Aorta (tissue), 5 donors: Measurements from ENCODE around the gene CLEC1B. TPM values are rescaled to one million over a fixed set of nuclear protein-coding genes. Genes with fewer than 3 reads are reported as not detected.
"Not testable (repeated sequence)": the region's sequence is repeated elsewhere in the genome, so short reads cannot be mapped to it uniquely, and the experiment has no call there.

Experiments used
- ATAC-seq: fragments of 200-7000 bp; cut with Tn5 transposase; one replicate; pipeline ENCODE4 v1.9.1; 2022; ENCODE audit warnings: moderate library complexity; ENCODE audit not compliant: low FRiP score
- DNase-seq, 2 donors: peaks; one replicate each; pipeline ENCODE4 v3.0.0-alpha.2; 2020
- H3K27ac ChIP-seq, 2 donors: one replicate each; pipeline ENCODE4 v1.5.1; 2013; ENCODE audit warnings: low read length in 2 of 2, mild to moderate bottlenecking in 2 of 2, moderate library complexity in 2 of 2, control low read depth in 1 of 2, inconsistent platforms in 1 of 2, low read depth in 1 of 2
- H3K27me3 ChIP-seq, 2 donors: one replicate each; pipeline ENCODE4 v1.6.1; 2013; ENCODE audit warnings: control low read depth in 1 of 2, low read length in 1 of 2, mild to moderate bottlenecking in 1 of 2, moderate library complexity in 1 of 2; ENCODE audit not compliant: insufficient read depth in 2 of 2, control insufficient read depth in 1 of 2
- H3K36me3 ChIP-seq, 2 donors: one replicate each; pipeline ENCODE4 v1.6.1; 2013; ENCODE audit warnings: control low read depth in 1 of 2, low read length in 1 of 2, mild to moderate bottlenecking in 1 of 2; ENCODE audit not compliant: insufficient read depth in 2 of 2, control insufficient read depth in 1 of 2
- H3K4me1 ChIP-seq, 2 donors: one replicate each; pipeline ENCODE4 v1.6.1; 2013; ENCODE audit warnings: low read length in 2 of 2, control low read depth in 1 of 2, mild to moderate bottlenecking in 1 of 2, moderate library complexity in 1 of 2; ENCODE audit not compliant: insufficient read depth in 2 of 2, control insufficient read depth in 1 of 2
- H3K4me3 ChIP-seq, 2 donors: one replicate each; pipeline ENCODE4 v1.5.1; 2013; ENCODE audit warnings: low read length in 2 of 2, control low read depth in 1 of 2, mild to moderate bottlenecking in 1 of 2
- H3K9me3 ChIP-seq: one replicate; pipeline ENCODE4 v1.6.1; 2013; ENCODE audit warnings: mild to moderate bottlenecking, low read length; ENCODE audit not compliant: control insufficient read depth
- WGBS, 2 donors: extraction: QIAGEN DNeasy Blood & Tissue Kit; methylation state at CpG; one replicate each; pipeline ENCODE4 v1.1.7; 2013; 5-methylcytosine and 5-hydroxymethylcytosine counted together
- intact Hi-C, 2 donors: fragments of 100-400 bp; cut with DNase I; formaldehyde crosslinking; loops; one replicate each; pipeline versions ENCODE4 v1.14.2 to v1.15.0; 2022
- polyA plus RNA-seq, 2 donors: library from polyadenylated mRNA; stranded (reverse); fragments of 200-250 nt; gene quantifications; one replicate each; pipeline ENCODE4 v1.2.3, GENCODE V29; 2013
- total RNA-seq, 2 donors: library from RNA; stranded (reverse); fragmentation: NEBNext Ultra II Directional; extraction: Animal tissue kit (Norgen Biotek cat#: 25700); gene quantifications; one replicate each; pipeline ENCODE4 v1.2.1, GENCODE V29; 2021
- donor health status: healthy with polysubstance abuse.
- donor health status: Bipolar disorder and iron deficiency.
- donor health status: DM: no; HTN: no; CAD: no.
- donor health status: DM: no; HTN: no; CAD: no.
- donor health status: DM: yes; HTN: yes; CAD: no.

The CLEC1B gene
- total and polyA plus RNA-seq, 4 donors, result not detected

GRCh38 chr12:10026666-10027065 lies 27.7 kb upstream of the CLEC1B start:
- H3K4me3 ChIP-seq, H3K9me3 ChIP-seq, DNase-seq, H3K4me1 ChIP-seq, H3K36me3 ChIP-seq, H3K27ac ChIP-seq, ATAC-seq, H3K27me3 ChIP-seq, intact Hi-C loops: not testable (repeated sequence)
- WGBS, 2 donors, result 78 to 90% methylated on average over 4 of the region's 4 CpGs

- DNase-seq (no peak), ATAC-seq (no peak)
- H3K4me3 ChIP-seq, result no peak overlapping the region
- intact Hi-C loops, result no loop called here
- H3K27ac ChIP-seq, result no peak overlapping the region
- H3K27me3 ChIP-seq, result no peaks in the 10 kb centered on the region
- H3K36me3 ChIP-seq, result no peaks in the 10 kb centered on the region
- H3K9me3 ChIP-seq, result no peaks in the 10 kb centered on the region
- WGBS, 2 donors, result 90 to 94% methylated on average over 3 of the region's 3 CpGs
- H3K4me1 ChIP-seq, result no peaks in the 10 kb centered on the region
Measured at GRCh38 chr12:10025236-10025635, 26.3 kb upstream of the CLEC1B start.

- 57 to 81% methylated on average over 3 of the region's 3 CpGs for WGBS, 2 donors
- no peaks in the 10 kb centered on the region for H3K4me1 ChIP-seq
- H3K27me3 ChIP-seq, result no peaks in the 10 kb centered on the region
- no peak for DNase-seq
- no peaks in the 10 kb centered on the region for H3K9me3 ChIP-seq
- intact Hi-C loops, result no loop called here
- no peak for ATAC-seq
- H3K4me3 ChIP-seq, result no peak overlapping the region
- no peak overlapping the region for H3K27ac ChIP-seq
- H3K36me3 ChIP-seq, result no peaks in the 10 kb centered on the region
Measured at GRCh38 chr12:10021342-10021741, 22.4 kb upstream of the CLEC1B start.

- Histone ChIP-seq H3K9me3 (no peaks in the 10 kb centered on the region), H3K27ac (no peak overlapping the region), H3K4me3 (no peak overlapping the region), H3K4me1 (no peaks in the 10 kb centered on the region), H3K36me3 (no peaks in the 10 kb centered on the region), H3K27me3 (no peaks in the 10 kb centered on the region)
- WGBS, 2 donors, result 60 to 67% methylated on average over 5 of the region's 5 CpGs
- ATAC-seq, result no peak
- intact Hi-C loops, result no loop called here
- no peak for DNase-seq
Measured at GRCh38 chr12:10018386-10018785, 19.5 kb upstream of the CLEC1B start.

- Histone ChIP-seq H3K4me3 (no peak overlapping the region), H3K36me3 (no peaks in the 10 kb centered on the region), H3K9me3 (no peaks in the 10 kb centered on the region), H3K4me1 (no peaks in the 10 kb centered on the region), H3K27ac (no peak overlapping the region), H3K27me3 (no peaks in the 10 kb centered on the region)
- intact Hi-C loops, result no loop called here
- no peak for DNase-seq
- no peak for ATAC-seq
- 0 to 1% methylated on average over 1 of the region's 1 CpG for WGBS, 2 donors
Measured at GRCh38 chr12:10016881-10017280, 18.0 kb upstream of the CLEC1B start.

- no peak for DNase-seq
- no peaks in the 10 kb centered on the region for H3K9me3 ChIP-seq
- intact Hi-C loops, result no loop called here
- H3K4me3 ChIP-seq, result no peak overlapping the region
- no peaks in the 10 kb centered on the region for H3K4me1 ChIP-seq
- H3K27me3 ChIP-seq, result no peaks in the 10 kb centered on the region
- no peak overlapping the region for H3K27ac ChIP-seq
- ATAC-seq, result no peak
- WGBS, 2 donors, result 42 to 53% methylated on average over 4 of the region's 4 CpGs
- H3K36me3 ChIP-seq, result no peaks in the 10 kb centered on the region
Measured at GRCh38 chr12:10015450-10015849, 16.5 kb upstream of the CLEC1B start.

GRCh38 chr12:10012630-10013330 lies 13.9 kb upstream of the CLEC1B start:
- Histone ChIP-seq H3K27me3 (no peaks in the 10 kb centered on the region), H3K36me3 (no peaks in the 10 kb centered on the region), H3K27ac (no peak overlapping the region), H3K9me3 (no peaks in the 10 kb centered on the region), H3K4me1 (no peaks in the 10 kb centered on the region), H3K4me3 (no peak overlapping the region)
- 67 to 71% methylated on average over 6 of the region's 6 CpGs for WGBS, 2 donors
- DNase-seq, result no peak
- no peak for ATAC-seq
- intact Hi-C loops, result no loop called here

- WGBS, 2 donors, result 59 to 73% methylated on average over 4 of the region's 4 CpGs
- ATAC-seq, result no peak
Measured at GRCh38 chr12:10001171-10001776, 2.4 kb upstream of the CLEC1B start.

GRCh38 chr12:9992296-9992695 lies 6.6 kb downstream of the CLEC1B start:
- H3K27ac ChIP-seq, result no peak overlapping the region
- H3K27me3 ChIP-seq, result no peaks in the 10 kb centered on the region
- H3K4me3 ChIP-seq, result no peak overlapping the region
- no peaks in the 10 kb centered on the region for H3K36me3 ChIP-seq
- H3K9me3 ChIP-seq, result no peaks in the 10 kb centered on the region
- 76 to 77% methylated on average over 4 of the region's 4 CpGs for WGBS, 2 donors
- DNase-seq (no peak), ATAC-seq (no peak)
- intact Hi-C loops, result no loop called here
- H3K4me1 ChIP-seq, result no peaks in the 10 kb centered on the region

More at GRCh38 chr12:10001171-10001776, 2.4 kb upstream of the CLEC1B start:
- Histone ChIP-seq H3K4me1 (no peaks in the 10 kb centered on the region), H3K36me3 (no peaks in the 10 kb centered on the region), H3K9me3 (peaks cover 2% of the 10 kb centered on the region), H3K27ac (no peak overlapping the region), H3K27me3 (no peaks in the 10 kb centered on the region), H3K4me3 (no peak overlapping the region)
- no peak for DNase-seq
- intact Hi-C loops, result no loop called here
